Measurements from ENCODE around the gene SNTB2.
"Not testable (repeated sequence)": the region's sequence is repeated elsewhere in the genome, so short reads cannot be mapped to it uniquely, and the experiment has no call there.

The SNTB2 gene

DNA sequence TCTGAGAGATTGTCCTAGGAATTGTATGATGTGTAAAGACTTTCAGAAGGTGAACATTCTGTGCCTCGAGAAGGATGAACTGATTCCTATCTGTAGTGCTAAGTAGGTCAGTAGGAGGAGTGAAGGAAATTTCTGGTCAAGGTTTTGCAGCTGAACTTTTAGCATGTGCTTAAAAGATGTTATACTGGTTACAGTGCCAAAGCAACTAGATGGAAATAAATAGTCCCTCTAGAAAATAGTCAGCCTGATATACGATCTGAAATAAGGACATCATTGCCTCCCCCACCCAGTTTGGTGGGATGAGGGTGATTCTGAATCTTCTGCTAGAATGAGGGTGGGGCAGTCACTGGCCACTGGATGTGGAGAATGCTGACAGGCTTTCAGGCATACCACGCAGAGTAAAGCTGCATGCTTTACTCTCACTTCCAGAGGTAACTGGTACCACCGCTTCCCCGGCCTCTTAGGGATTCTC, 66.9 kb downstream of the SNTB2 start:
- Histone ChIP-seq H3K4me3 (no peak overlapping the region), H3K9me3 (replicated peaks in 1 of 11) (no peaks in the 10 kb centered on the region), H3K36me3 (peaks cover 19 to 61% (median 41%) of the 10 kb centered on the region in 11 experiments; a peak in 21 of 22 replicates), H3K4me2 (no peak overlapping the region), H3K4me1 (0 out of 20 replicates have a peak, but pooled peaks cover 0 to 4% (median 0%) of the 10 kb centered on the region in 10 experiments), H3K27ac (no peak overlapping the region), H4K20me1 (peaks cover 0 to 5% (median 0%) of the 10 kb centered on the region in 11 experiments; a peak in 1 of 22 replicates), H3K27me3 (no peaks in the 10 kb centered on the region), H3K9ac (no peak overlapping the region)
- TF ChIP-seq Cebpa-rat (IDR thresholded peaks at IDR 0.05) = no peak

DNA sequence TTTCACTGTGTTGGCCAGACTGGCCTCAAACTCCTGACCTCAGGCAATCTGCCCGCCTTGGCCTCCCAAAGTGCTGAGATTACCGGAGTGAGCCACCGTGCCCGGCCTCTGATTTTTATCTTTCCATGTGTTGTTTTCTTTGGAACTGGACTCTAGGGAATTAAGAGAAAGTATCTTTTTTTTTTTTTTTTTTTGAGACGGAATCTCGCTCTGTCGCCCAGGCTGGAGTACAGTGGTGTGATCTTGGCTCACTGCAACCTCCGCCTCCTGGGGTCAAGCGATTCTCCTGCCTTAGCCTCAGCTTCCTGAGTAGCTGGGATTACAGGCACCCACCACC, 72.4 kb downstream of the SNTB2 start:
- H4K20me1 ChIP-seq; H3K9me3 ChIP-seq (replicated peaks in 1 of 11); H3K9ac ChIP-seq; H3K27me3 ChIP-seq; H3K27ac ChIP-seq; H3K4me3 ChIP-seq; H3K4me1 ChIP-seq; H3K4me2 ChIP-seq: not testable (repeated sequence)
- H3K36me3 ChIP-seq = peaks cover 34 to 67% (median 53%) of the 10 kb centered on the region in 11 experiments

DNA sequence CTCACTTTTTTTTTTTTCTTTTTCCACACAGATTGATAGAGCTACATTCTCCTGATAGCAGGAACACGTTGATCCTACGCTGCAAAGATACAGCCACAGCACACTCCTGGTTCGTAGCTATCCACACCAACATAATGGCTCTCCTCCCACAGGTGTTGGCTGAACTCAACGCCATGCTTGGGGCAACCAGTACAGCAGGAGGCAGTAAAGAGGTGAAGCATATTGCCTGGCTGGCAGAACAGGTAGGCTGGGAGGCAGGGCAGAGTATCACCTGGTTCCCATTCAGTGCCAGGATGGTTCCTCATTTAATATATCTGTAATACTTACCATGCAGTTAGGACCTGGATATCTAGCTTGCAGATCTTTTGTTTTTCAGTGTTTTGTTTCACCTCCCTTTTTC, 73.1 kb downstream of the SNTB2 start:
- H3K36me3 ChIP-seq = peaks cover 39 to 67% (median 54%) of the 10 kb centered on the region in 11 experiments
- no peaks in the 10 kb centered on the region for H3K4me1 ChIP-seq
- no peak overlapping the region for H3K4me2 ChIP-seq
- no peak for TF ChIP-seq Cebpa-rat (IDR thresholded peaks at IDR 0.05)
- H3K4me3 ChIP-seq = no peak overlapping the region
- H4K20me1 ChIP-seq = no peaks in the 10 kb centered on the region; a peak in 1 of 22 replicates
- H3K9me3 ChIP-seq (replicated peaks in 1 of 11) = no peaks in the 10 kb centered on the region
- H3K9ac ChIP-seq = no peak overlapping the region
- H3K27ac ChIP-seq = no peak overlapping the region
- H3K27me3 ChIP-seq = no peaks in the 10 kb centered on the region

- H3K4me1 ChIP-seq = no peaks in the 10 kb centered on the region
- H3K4me3 ChIP-seq = no peak overlapping the region
- no peak overlapping the region for H3K4me2 ChIP-seq
- H3K36me3 ChIP-seq = peaks cover 39 to 67% (median 54%) of the 10 kb centered on the region in 11 experiments
- H3K27ac ChIP-seq = no peak overlapping the region
- no peaks in the 10 kb centered on the region for H3K27me3 ChIP-seq
- no peaks in the 10 kb centered on the region for H3K9me3 ChIP-seq (replicated peaks in 1 of 11)
- TF ChIP-seq Cebpa-rat (IDR thresholded peaks at IDR 0.05) = no peak
- H3K9ac ChIP-seq = no peak overlapping the region
- H4K20me1 ChIP-seq = no peaks in the 10 kb centered on the region; a peak in 1 of 22 replicates
Observed at GRCh38 chr16:69260506-69260905, 73.5 kb downstream of the SNTB2 start.

DNA sequence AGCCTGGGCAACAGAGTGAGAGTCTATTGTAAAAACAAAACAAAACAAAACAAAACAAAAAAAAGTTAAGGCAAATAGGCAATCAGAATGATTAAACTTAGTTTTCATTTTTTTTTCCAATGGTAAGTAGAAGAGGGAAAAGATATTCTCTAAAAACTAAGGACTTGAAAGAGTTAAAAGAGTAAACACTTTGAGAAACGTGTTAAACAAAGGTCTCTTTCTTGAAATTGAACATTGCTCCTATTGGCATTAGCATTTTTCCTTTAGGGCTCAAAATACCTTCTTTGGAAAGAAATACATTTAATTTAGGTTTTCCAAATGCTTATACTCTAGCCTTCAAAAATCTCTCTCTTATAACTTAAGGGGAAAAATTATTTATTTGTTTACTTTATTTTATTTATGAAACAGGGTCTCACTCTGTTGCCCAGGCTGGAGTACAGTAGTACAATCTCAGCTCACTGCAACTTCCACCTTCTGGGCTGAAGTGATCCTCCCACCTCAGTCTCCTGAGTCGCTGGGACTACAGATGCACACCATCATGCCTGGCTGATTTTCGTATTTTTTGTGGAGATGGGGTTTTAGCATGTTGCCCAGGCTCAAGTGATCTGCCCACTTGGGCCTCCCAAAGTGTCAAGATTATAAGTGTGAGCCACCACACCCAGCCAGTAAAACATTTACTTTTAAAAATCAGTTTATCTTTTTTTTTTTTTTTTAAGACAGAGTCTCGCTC, 79.5 kb downstream of the SNTB2 start:
- Histone ChIP-seq H3K4me1 (peaks cover 0 to 17% (median 8%) of the 10 kb centered on the region in 10 experiments; a peak in 11 of 20 replicates), H4K20me1 (no peaks in the 10 kb centered on the region), H3K36me3 (peaks cover 33 to 99% (median 72%) of the 10 kb centered on the region in 11 experiments), H3K4me2 (no peak overlapping the region), H3K4me3 (no peak overlapping the region), H3K9ac (no peak overlapping the region), H3K27me3 (no peaks in the 10 kb centered on the region), H3K27ac (no peak overlapping the region), H3K9me3 (replicated peaks in 1 of 11) (no peaks in the 10 kb centered on the region)
- no peak for TF ChIP-seq Cebpa-rat (IDR thresholded peaks at IDR 0.05)

GRCh38 chr16:69267633-69268032, 80.7 kb downstream of the SNTB2 start:
- Histone ChIP-seq H3K9me3 (replicated peaks in 1 of 11) (no peaks in the 10 kb centered on the region), H3K27me3 (no peaks in the 10 kb centered on the region), H4K20me1 (no peaks in the 10 kb centered on the region), H3K4me3 (no peak overlapping the region), H3K4me2 (no peak overlapping the region), H3K27ac (no peak overlapping the region), H3K4me1 (peaks cover 0 to 17% (median 8%) of the 10 kb centered on the region in 10 experiments; a peak in 11 of 20 replicates), H3K36me3 (peaks cover 31 to 99% (median 73%) of the 10 kb centered on the region in 11 experiments), H3K9ac (no peak overlapping the region)
- no peak for TF ChIP-seq Cebpa-rat (IDR thresholded peaks at IDR 0.05)

- no peaks in the 10 kb centered on the region for H3K27me3 ChIP-seq
- no peaks in the 10 kb centered on the region for H3K9me3 ChIP-seq (replicated peaks in 1 of 11)
- TF ChIP-seq Cebpa-rat (IDR thresholded peaks at IDR 0.05) = no peak
- H3K36me3 ChIP-seq = peaks cover 27 to 82% (median 63%) of the 10 kb centered on the region in 11 experiments; a peak in 21 of 22 replicates
- peaks cover 0 to 17% (median 8%) of the 10 kb centered on the region in 10 experiments; a peak in 11 of 20 replicates for H3K4me1 ChIP-seq
- no peak overlapping the region for H3K4me3 ChIP-seq
- H3K4me2 ChIP-seq = peak overlapping the region in 5 of 11 experiments; percentile 16 to 46 (median 29); a peak in 9 of 22 replicates
- H4K20me1 ChIP-seq = no peaks in the 10 kb centered on the region
- H3K27ac ChIP-seq = peak overlapping the region in 1 of 11 experiments; percentile 20; a peak in 3 of 22 replicates
- no peak overlapping the region for H3K9ac ChIP-seq
Observed at GRCh38 chr16:69270395-69270794, 83.4 kb downstream of the SNTB2 start.

- Histone ChIP-seq H3K9me3 (replicated peaks in 1 of 11) (no peaks in the 10 kb centered on the region), H3K4me3 (no peak overlapping the region), H4K20me1 (no peaks in the 10 kb centered on the region), H3K4me1 (peaks cover 0 to 17% (median 8%) of the 10 kb centered on the region in 10 experiments; a peak in 11 of 20 replicates), H3K4me2 (peak overlapping the region in 5 of 11 experiments; percentile 16 to 46 (median 29); a peak in 9 of 22 replicates), H3K9ac (no peak overlapping the region), H3K27me3 (no peaks in the 10 kb centered on the region), H3K27ac (no peak overlapping the region; a peak in 1 of 22 replicates), H3K36me3 (peaks cover 27 to 79% (median 59%) of the 10 kb centered on the region in 11 experiments; a peak in 21 of 22 replicates)
- TF ChIP-seq Cebpa-rat (IDR thresholded peaks at IDR 0.05) = no peak
Observed at GRCh38 chr16:69270831-69271230, 83.9 kb downstream of the SNTB2 start.

DNA sequence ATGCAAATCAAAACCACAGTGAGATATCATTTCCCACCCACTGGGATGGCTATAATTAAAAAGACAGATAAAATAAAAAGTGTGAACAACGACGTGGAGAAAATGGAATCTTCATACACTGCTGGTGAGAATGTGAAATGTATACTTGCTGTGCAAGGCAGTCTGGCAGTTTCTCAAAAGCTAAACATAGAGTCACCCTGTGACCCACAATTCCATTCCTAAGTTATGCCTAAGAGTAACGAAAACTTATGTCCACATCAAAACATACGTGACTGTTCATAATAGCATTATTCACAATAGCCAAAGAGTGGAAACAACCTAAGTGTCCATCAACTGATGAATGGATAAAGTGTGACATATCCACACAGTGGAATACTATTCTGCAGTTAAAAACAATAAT, 86.0 kb downstream of the SNTB2 start:
- no peak for TF ChIP-seq Cebpa-rat (IDR thresholded peaks at IDR 0.05)
- no peak overlapping the region for H3K9ac ChIP-seq
- no peak overlapping the region for H3K27ac ChIP-seq

More for the DNA sequence above, 86.0 kb downstream of the SNTB2 start:
- no peak overlapping the region for H3K4me2 ChIP-seq
- no peak overlapping the region for H3K4me3 ChIP-seq
- H3K27me3 ChIP-seq = no peaks in the 10 kb centered on the region
- H4K20me1 ChIP-seq = no peaks in the 10 kb centered on the region
- H3K36me3 ChIP-seq = peaks cover 20 to 72% (median 51%) of the 10 kb centered on the region in 11 experiments; a peak in 21 of 22 replicates
- peaks cover 0 to 17% (median 8%) of the 10 kb centered on the region in 10 experiments; a peak in 11 of 20 replicates for H3K4me1 ChIP-seq
- H3K9me3 ChIP-seq (replicated peaks in 1 of 11) = no peaks in the 10 kb centered on the region
